Liver (tissue), 9 donors: ENCODE data around the gene KRTAP1-3. TPM values are rescaled to one million over a fixed set of nuclear protein-coding genes. Genes with fewer than 3 reads are reported as not detected.

Experiments used
- DNase-seq: peaks from one replicate; pipeline ENCODE4 v3.0.0-alpha.2; 2017; ENCODE audit warnings: low spot score
- H3K27ac ChIP-seq, 2 donors: one replicate each; pipeline ENCODE4 v1.7.0; 2013; ENCODE audit warnings: inconsistent platforms in 2 of 2, low read length in 2 of 2, control low read depth in 1 of 2, low read depth in 1 of 2, mild to moderate bottlenecking in 1 of 2
- H3K27me3 ChIP-seq, 4 donors: one replicate each; pipeline versions ENCODE4 v1.6.1 to v1.7.0; 2013; ENCODE audit warnings: low read length in 3 of 4, inconsistent platforms in 1 of 4, mild to moderate bottlenecking in 1 of 4, moderate library complexity in 1 of 4; ENCODE audit not compliant: control insufficient read depth in 4 of 4, insufficient read depth in 4 of 4
- H3K36me3 ChIP-seq, 4 donors: one replicate each; pipeline versions ENCODE4 v1.6.1 to v1.7.0; 2013; ENCODE audit warnings: low read length in 3 of 4, mild to moderate bottlenecking in 3 of 4, low read depth in 1 of 4, moderate library complexity in 1 of 4; ENCODE audit not compliant: control insufficient read depth in 4 of 4, insufficient read depth in 3 of 4
- H3K4me1 ChIP-seq, 4 donors: one replicate each; pipeline versions ENCODE4 v1.6.1 to v1.7.0; 2013; ENCODE audit warnings: low read length in 3 of 4, mild to moderate bottlenecking in 3 of 4, moderate library complexity in 1 of 4; ENCODE audit not compliant: control insufficient read depth in 4 of 4, insufficient read depth in 4 of 4
- H3K4me3 ChIP-seq, 3 donors: one replicate each; pipeline versions ENCODE4 v1.6.1 to v1.7.0; 2013; ENCODE audit warnings: low read length in 3 of 3, control low read depth in 1 of 3, low read depth in 1 of 3, mild to moderate bottlenecking in 1 of 3
- H3K9ac ChIP-seq, 2 donors: one replicate each; pipeline ENCODE4 v1.7.0; 2013; ENCODE audit warnings: low read length in 2 of 2, mild to moderate bottlenecking in 2 of 2, moderate library complexity in 2 of 2, control low read depth in 1 of 2, low read depth in 1 of 2
- H3K9me3 ChIP-seq, 4 donors: one replicate each; pipeline versions ENCODE4 v1.6.1 to v1.7.0; 2013; ENCODE audit warnings: low read length in 3 of 4; ENCODE audit not compliant: control insufficient read depth in 4 of 4
- EGR1 ChIP-seq, 2 donors: IDR thresholded peaks; 2 replicates each; pipeline ENCODE4 v1.6.1; 2016 to 2018; ENCODE audit warnings: antibody characterized with exemption in 2 of 2, low read depth in 2 of 2
- FOXA1 ChIP-seq: IDR thresholded peaks from 2 replicates; pipeline ENCODE4 v1.6.1; 2016; ENCODE audit warnings: antibody characterized with exemption
- FOXA2 ChIP-seq: IDR thresholded peaks from 2 replicates; pipeline ENCODE4 v1.6.1; 2016; ENCODE audit warnings: antibody characterized with exemption
- GABPA ChIP-seq, 2 donors: IDR thresholded peaks in 1 of 2; conservative IDR thresholded peaks in 1 of 2; 2 replicates each; pipeline ENCODE4 v1.6.1; 2016; ENCODE audit warnings: antibody characterized with exemption in 2 of 2, mild to moderate bottlenecking in 1 of 2, moderate library complexity in 1 of 2
- HNF4A ChIP-seq, 2 donors: conservative IDR thresholded peaks; 2 replicates each; pipeline ENCODE4 v1.6.1; 2016; ENCODE audit warnings: antibody characterized with exemption in 2 of 2, mild to moderate bottlenecking in 2 of 2
- HNF4G ChIP-seq: IDR thresholded peaks from 2 replicates; pipeline ENCODE4 v1.6.1; 2016; ENCODE audit warnings: antibody characterized with exemption
- JUND ChIP-seq, 2 donors: IDR thresholded peaks; 2 replicates each; pipeline ENCODE4 v1.6.1; 2016; ENCODE audit warnings: antibody characterized with exemption in 2 of 2
- RAD21 ChIP-seq, 2 donors: IDR thresholded peaks; 2 replicates each; pipeline ENCODE4 v1.6.1; 2016; ENCODE audit warnings: antibody characterized with exemption in 2 of 2, mild to moderate bottlenecking in 2 of 2
- RXRA ChIP-seq, 2 donors: IDR thresholded peaks; 2 replicates each; pipeline ENCODE4 v1.6.1; 2017 to 2018; ENCODE audit warnings: antibody characterized with exemption in 2 of 2, mild to moderate bottlenecking in 1 of 2
- SP1 ChIP-seq: IDR thresholded peaks from 2 replicates; pipeline ENCODE4 v1.6.1; 2018; ENCODE audit warnings: antibody characterized with exemption, mild to moderate bottlenecking
- TAF1 ChIP-seq: conservative IDR thresholded peaks from 2 replicates; pipeline ENCODE4 v1.6.1; 2016; ENCODE audit warnings: antibody characterized with exemption, mild to moderate bottlenecking
- YY1 ChIP-seq: IDR thresholded peaks from 2 replicates; pipeline ENCODE4 v1.6.1; 2016; ENCODE audit warnings: antibody characterized with exemption, mild to moderate bottlenecking
- WGBS: extraction: QIAGEN DNeasy Blood & Tissue Kit; methylation state at CpG from one replicate; pipeline ENCODE4 v1.1.7; 2013; 5-methylcytosine and 5-hydroxymethylcytosine counted together
- polyA plus RNA-seq, 2 donors: library from polyadenylated mRNA; stranded (reverse) in 1 of 2; unstranded in 1 of 2; fragments of 200-250 nt in 1 of 2; fragments of >200 nt in 1 of 2; fragmentation: Nextera tagmentation in 1 of 2; extraction: Ambion mirVana in 1 of 2; gene quantifications; one replicate each; pipeline versions ENCODE4 v1.2.1 to v1.2.3, GENCODE V29; 2013 to 2015
- total RNA-seq, 2 donors: library from RNA; depleted of rRNA; stranded (reverse); fragments of >200 nt; gene quantifications; one replicate each; pipeline ENCODE4 v1.2.3, GENCODE V29; 2014
- TF ChIP-seq, protein P1 (sequence below): IDR thresholded peaks from 2 replicates; pipeline ENCODE4 v1.6.1; 2016; ENCODE audit warnings: antibody characterized with exemption
- TF ChIP-seq, protein P2 (sequence below): fragments of 150-350 bp; IDR thresholded peaks from 2 replicates; pipeline ENCODE4 v1.5.1; 2017; ENCODE audit warnings: improper control_type of control experiment, low read depth, low read length; ENCODE audit not compliant: missing input control
- TF ChIP-seq, protein P3 (sequence below): IDR thresholded peaks from 2 replicates; pipeline ENCODE4 v1.6.1; 2016; ENCODE audit warnings: antibody characterized with exemption
- TF ChIP-seq, protein P4 (sequence below): IDR thresholded peaks from 2 replicates; pipeline ENCODE4 v1.6.1; 2016; ENCODE audit warnings: antibody characterized with exemption, mild to moderate bottlenecking
- TF ChIP-seq, protein P5 (sequence below): IDR thresholded peaks from 2 replicates; pipeline ENCODE4 v1.6.1; 2016; ENCODE audit warnings: antibody characterized with exemption
- donor health status: healthy.
- donor health status: healthy.
- donor health status: healthy.
- donor health status: healthy.
- donor health status: healthy.

The KRTAP1-3 gene
- total and polyA plus RNA-seq, 4 donors: not detected

DNA sequence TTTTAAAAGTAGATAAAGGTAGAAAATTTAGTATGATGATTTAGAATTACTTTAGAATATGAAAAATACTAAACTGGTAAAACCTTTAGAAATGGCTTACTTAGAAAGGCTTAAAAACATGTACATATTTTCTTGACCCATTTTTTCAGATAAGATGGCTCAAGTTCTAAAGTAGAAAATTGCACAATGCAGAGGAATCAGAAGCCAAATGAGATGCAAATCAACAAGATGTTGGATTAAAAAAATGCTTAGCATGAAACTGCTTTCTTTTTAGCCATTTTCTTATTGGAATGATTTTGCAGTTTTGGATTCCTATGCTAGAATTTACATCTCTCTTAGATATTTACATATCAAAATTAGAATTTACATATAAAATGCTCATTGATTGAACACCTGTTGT, 24.2 kb downstream of the KRTAP1-3 start:
- Histone ChIP-seq H3K36me3 (no peaks in the 10 kb centered on the region), H3K27ac (no peak overlapping the region), H3K27me3 (no peaks in the 10 kb centered on the region), H3K4me3 (no peak overlapping the region), H3K9me3 (no peaks in the 10 kb centered on the region), H3K4me1 (no peaks in the 10 kb centered on the region), H3K9ac (no peak overlapping the region)
- DNase-seq: no peak
- TF ChIP-seq, protein P1, sequence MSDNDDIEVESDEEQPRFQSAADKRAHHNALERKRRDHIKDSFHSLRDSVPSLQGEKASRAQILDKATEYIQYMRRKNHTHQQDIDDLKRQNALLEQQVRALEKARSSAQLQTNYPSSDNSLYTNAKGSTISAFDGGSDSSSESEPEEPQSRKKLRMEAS: no peak
- TF ChIP-seq, protein P2, sequence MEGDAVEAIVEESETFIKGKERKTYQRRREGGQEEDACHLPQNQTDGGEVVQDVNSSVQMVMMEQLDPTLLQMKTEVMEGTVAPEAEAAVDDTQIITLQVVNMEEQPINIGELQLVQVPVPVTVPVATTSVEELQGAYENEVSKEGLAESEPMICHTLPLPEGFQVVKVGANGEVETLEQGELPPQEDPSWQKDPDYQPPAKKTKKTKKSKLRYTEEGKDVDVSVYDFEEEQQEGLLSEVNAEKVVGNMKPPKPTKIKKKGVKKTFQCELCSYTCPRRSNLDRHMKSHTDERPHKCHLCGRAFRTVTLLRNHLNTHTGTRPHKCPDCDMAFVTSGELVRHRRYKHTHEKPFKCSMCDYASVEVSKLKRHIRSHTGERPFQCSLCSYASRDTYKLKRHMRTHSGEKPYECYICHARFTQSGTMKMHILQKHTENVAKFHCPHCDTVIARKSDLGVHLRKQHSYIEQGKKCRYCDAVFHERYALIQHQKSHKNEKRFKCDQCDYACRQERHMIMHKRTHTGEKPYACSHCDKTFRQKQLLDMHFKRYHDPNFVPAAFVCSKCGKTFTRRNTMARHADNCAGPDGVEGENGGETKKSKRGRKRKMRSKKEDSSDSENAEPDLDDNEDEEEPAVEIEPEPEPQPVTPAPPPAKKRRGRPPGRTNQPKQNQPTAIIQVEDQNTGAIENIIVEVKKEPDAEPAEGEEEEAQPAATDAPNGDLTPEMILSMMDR: no peak
- TF ChIP-seq EGR1 (IDR thresholded peaks at IDR 0.05; ENCODE audit: low read depth in 2 of 2) (no peak), HNF4G (no peak), FOXA1 (no peak), YY1 (no peak), SP1 (no peak), HNF4A (conservative IDR thresholded peaks at IDR 0.05) (no peak), JUND (IDR thresholded peaks at IDR 0.05) (no peak), TAF1 (no peak), RAD21 (IDR thresholded peaks at IDR 0.05) (no peak), RXRA (IDR thresholded peaks at IDR 0.05) (no peak)
- TF ChIP-seq, protein P3, sequence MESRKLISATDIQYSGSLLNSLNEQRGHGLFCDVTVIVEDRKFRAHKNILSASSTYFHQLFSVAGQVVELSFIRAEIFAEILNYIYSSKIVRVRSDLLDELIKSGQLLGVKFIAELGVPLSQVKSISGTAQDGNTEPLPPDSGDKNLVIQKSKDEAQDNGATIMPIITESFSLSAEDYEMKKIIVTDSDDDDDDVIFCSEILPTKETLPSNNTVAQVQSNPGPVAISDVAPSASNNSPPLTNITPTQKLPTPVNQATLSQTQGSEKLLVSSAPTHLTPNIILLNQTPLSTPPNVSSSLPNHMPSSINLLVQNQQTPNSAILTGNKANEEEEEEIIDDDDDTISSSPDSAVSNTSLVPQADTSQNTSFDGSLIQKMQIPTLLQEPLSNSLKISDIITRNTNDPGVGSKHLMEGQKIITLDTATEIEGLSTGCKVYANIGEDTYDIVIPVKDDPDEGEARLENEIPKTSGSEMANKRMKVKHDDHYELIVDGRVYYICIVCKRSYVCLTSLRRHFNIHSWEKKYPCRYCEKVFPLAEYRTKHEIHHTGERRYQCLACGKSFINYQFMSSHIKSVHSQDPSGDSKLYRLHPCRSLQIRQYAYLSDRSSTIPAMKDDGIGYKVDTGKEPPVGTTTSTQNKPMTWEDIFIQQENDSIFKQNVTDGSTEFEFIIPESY: no peak
- TF ChIP-seq, protein P4, sequence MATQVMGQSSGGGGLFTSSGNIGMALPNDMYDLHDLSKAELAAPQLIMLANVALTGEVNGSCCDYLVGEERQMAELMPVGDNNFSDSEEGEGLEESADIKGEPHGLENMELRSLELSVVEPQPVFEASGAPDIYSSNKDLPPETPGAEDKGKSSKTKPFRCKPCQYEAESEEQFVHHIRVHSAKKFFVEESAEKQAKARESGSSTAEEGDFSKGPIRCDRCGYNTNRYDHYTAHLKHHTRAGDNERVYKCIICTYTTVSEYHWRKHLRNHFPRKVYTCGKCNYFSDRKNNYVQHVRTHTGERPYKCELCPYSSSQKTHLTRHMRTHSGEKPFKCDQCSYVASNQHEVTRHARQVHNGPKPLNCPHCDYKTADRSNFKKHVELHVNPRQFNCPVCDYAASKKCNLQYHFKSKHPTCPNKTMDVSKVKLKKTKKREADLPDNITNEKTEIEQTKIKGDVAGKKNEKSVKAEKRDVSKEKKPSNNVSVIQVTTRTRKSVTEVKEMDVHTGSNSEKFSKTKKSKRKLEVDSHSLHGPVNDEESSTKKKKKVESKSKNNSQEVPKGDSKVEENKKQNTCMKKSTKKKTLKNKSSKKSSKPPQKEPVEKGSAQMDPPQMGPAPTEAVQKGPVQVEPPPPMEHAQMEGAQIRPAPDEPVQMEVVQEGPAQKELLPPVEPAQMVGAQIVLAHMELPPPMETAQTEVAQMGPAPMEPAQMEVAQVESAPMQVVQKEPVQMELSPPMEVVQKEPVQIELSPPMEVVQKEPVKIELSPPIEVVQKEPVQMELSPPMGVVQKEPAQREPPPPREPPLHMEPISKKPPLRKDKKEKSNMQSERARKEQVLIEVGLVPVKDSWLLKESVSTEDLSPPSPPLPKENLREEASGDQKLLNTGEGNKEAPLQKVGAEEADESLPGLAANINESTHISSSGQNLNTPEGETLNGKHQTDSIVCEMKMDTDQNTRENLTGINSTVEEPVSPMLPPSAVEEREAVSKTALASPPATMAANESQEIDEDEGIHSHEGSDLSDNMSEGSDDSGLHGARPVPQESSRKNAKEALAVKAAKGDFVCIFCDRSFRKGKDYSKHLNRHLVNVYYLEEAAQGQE: no peak
- TF ChIP-seq, protein P5, sequence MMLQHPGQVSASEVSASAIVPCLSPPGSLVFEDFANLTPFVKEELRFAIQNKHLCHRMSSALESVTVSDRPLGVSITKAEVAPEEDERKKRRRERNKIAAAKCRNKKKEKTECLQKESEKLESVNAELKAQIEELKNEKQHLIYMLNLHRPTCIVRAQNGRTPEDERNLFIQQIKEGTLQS: no peak

DNA sequence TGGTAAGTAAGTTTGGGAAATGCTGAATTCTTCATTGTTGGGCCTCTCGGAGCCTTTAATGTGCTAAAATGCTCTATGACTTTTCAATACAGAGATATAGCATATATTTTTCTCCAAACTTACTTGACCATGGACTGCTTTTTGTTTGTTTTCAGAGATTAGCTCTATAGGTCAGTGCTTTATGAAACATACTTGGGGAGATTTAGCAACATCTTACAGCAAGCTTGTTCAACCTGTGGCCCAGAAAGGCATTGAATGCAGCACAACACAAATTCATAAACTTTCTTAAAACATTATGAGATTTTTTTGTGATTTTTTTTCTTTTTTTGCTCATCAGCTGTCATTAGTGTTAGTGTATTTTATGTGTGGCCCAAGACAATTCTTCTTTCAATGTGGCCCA, 24.7 kb downstream of the KRTAP1-3 start:
- WGBS: 93% methylated on average over 1 of the region's 1 CpG
- Histone ChIP-seq H3K4me3 (no peak overlapping the region), H3K36me3 (no peaks in the 10 kb centered on the region), H3K27me3 (no peaks in the 10 kb centered on the region), H3K27ac (no peak overlapping the region), H3K9ac (no peak overlapping the region), H3K4me1 (no peaks in the 10 kb centered on the region), H3K9me3 (no peaks in the 10 kb centered on the region)
- no peak for DNase-seq
- no peak for TF ChIP-seq EGR1 (IDR thresholded peaks at IDR 0.05; ENCODE audit: low read depth in 2 of 2)
- no peak for TF ChIP-seq GABPA (IDR thresholded peaks at IDR 0.05 in 1 of 2, conservative IDR thresholded peaks at IDR 0.05 in 1 of 2)
- no peak for TF ChIP-seq RAD21 (IDR thresholded peaks at IDR 0.05)
- TF ChIP-seq, protein P2: no peak
- no peak for TF ChIP-seq FOXA2
- TF ChIP-seq HNF4G: no peak
- TF ChIP-seq FOXA1: no peak
- TF ChIP-seq HNF4A (conservative IDR thresholded peaks at IDR 0.05): no peak
- TF ChIP-seq, protein P5: no peak
- TF ChIP-seq RXRA (IDR thresholded peaks at IDR 0.05): no peak
- TF ChIP-seq, protein P1: no peak
- TF ChIP-seq, protein P4: no peak
